Ramos (cell line): Measurements from ENCODE around the gene ERCC1.

ENCODE experiments used
- in situ Hi-C: fragments of 300-500 bp; cut with MboI; formaldehyde crosslinking; loops from one replicate; pipeline ENCODE4 v1.14.3; 2022; ENCODE audit warnings: low sequenced_read_pairs; ENCODE audit not compliant: unreplicated experiment

ERCC1 gene

DNA sequence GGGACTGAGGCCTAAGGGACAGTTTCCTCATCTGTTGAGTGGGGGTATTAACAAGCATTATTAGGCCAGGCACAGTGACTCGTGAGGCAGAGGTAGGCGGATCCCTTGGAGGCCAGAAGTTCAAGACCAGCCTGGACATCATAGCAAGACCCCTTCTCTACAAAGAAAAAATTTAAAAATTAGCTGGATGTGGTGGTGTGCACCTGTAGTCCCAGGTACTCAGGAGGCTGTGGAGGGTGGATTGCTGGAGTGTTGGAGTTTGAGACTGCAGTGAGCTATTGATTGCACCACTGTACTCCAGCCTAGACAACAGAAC lies 32.7 kb upstream of the ERCC1 start:
- in situ Hi-C loops: no loop called here

DNA sequence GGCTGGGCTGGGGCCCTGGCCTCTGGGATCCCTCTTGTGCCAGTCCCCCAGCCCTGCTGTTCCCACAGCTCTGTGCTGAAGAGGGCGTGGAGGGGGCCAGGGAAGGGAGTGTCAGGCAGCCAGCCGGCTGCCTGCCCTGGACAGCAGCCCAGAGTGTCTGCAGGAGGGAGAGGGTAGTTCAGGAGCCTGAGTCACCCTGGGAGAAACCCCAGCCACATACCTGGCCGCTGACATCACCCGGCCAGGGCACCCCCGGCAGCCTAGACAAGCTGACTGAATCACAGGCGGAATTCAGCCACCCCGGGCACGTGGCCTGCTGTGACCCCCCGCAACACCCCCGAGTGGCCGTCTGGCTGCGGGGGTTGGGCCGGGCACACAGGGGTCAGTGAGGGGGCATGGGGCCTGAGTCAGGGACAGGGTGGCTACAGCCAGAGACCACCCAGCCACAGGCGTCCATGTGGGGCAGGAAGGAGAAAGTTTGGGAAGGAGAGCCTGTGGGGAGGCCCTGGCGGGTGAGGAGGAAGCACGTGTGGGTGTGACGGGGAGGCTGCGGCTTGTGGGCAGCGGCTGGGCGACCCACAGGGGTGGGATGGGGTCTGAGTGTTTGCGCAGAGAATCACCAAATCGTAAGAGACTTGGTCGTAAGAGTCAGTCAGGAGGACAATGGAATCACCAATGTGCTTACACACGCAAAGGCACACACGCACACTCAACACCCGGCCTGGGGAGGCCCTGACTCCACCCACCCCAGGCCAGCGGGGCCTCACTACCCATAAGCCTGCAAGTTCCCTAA lies 32.2 kb upstream of the ERCC1 start:
- in situ Hi-C loops: no loop called here

DNA sequence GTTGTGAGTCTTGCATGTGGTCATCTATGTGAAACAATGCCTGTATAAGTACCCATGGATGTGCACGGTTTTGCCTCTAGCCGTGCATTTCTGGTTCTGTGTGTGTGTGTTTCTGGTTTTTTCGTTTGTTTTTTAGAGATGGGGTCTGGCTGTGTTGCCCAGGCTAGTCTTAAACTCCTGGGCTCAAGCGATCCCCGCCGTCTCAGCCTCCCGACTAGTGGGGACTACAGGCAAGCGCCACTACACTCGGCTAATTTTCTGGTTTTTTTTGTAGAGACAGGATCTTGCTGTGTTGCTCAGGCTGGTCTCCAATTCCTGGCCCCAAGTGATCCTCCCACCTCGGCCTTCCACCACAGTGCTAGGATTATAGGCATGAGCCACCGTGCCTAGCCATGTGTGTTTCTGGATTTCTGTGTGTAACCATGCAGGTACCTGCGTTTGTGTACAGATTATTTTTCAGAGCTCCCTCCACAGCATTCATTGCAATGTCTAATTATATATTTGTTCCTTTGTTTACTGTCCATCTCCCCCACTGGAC lies 28.2 kb upstream of the ERCC1 start:
- in situ Hi-C loops: no loop called here

DNA sequence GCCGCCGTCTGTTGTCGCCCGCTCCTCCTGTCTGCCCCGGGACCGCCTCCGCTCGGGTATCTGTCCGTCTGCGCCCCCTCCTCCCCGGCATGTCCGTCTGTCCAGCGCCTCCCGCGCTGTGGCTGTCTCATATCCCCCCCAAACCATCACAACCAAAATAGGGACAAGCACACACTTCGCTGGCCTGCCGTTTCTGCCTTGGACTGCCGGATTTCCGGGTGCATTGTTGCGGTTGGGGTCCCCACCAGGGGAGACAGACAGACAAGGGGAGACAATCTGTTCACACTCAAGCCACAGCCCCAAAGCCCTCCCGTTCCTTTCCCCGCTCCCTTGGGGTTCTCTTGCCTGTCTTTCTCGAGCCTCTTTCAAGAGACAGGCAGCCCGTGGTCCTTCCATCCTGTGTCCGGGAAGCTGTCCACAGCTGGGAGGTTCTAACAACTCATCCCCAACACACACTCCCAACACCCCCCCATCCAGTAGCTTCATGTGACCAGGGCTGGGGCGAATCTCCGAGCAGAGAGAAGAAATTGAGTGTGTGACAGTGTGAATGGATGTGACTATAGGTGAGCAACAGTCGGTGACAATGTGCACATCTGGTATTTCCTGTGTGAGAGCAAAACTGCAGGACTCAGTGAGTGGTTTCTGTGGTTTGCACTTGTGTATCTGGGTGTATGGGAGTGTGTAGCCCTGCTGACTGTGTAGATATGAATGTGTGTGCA lies 27.6 kb upstream of the ERCC1 start:
- in situ Hi-C loops: no loop called here

DNA sequence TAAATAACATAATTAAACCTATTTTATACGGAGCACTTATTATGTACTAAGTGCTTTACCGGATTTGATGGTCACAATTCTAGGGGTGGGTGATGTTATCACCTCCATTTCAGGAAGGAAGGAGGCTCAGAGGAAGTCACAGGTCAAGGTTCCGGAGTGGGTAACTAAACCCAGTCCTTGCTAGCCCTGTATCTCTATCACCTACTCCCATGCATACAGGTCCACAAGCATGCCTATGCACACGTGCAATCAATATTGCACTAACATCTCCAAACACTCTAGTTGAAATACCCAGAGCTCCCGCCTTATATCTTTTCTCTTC lies 26.3 kb upstream of the ERCC1 start:
- in situ Hi-C loops: no loop called here

DNA sequence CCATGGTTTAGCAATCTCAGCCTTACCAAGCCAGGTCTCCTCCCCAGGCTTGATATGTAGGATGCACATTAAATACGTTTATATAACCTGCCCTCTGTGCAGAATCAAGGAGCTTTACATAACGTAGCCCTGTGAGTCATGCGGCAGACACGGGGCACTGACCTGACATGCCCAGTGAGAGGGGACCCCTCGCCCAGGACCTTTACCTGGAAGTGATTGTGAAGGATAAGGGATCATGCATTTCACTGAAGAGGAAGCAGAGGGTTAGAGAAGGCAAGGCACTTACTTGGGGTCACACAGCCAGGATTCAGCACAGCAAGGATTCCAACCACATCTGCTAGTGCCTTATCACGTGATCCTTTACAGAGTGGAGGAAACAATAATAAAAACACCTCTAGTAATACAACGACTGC lies 25.2 kb upstream of the ERCC1 start:
- in situ Hi-C loops: no loop called here

DNA sequence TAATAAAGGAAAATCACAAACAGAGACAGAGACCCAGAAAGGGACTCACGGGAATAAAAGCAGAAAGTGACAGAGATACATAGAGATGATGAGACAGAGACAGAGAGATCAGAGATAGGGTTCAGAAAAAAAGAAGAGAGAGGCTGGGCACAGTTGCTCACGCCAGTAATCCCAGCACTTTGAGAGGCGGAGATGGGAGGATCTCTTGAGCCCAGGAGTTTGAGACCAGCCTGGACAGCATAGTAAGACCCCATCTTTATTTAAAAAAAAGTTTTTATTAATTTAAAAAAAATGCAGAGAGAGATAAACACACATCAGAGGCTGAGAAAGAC lies 24.7 kb upstream of the ERCC1 start:
- in situ Hi-C loops: no loop called here

DNA sequence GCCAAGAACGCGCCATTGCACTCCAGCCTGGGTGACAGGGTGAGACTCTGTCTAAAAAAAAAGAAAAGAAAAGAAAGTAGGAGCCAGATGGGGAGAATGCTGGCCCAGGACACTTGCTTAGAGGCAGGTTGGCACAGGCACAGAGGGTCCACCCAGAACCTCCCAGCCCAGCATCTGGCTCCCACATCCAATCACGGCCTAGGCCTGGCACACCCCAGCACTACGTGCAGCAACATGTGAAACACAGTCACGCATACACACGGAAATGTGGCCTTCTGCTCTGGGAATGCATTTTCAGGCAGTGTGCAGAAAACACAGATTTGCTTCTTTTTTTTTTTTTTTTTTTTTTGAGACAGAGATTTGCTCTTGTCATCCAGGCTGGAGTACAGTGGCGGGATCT lies 23.2 kb upstream of the ERCC1 start:
- in situ Hi-C loops: no loop called here

DNA sequence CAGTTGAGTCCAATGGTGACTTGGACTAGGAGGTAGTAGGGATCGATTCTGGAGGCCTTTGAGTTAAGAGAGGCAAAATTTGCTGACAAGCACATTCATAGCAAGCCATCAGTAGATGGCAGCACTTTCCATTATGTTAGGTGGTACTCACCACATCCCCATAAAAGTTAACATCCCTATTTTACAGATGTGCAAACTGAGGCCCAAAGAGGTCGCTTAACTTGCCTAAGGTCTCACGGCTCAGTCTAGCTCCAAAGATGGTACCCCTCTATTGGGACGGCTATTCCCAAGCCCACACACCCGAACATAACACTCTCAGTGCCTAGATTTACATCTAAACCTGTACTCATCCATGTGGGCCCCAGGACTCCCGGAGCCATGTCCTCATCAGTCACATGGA lies 22.6 kb upstream of the ERCC1 start:
- in situ Hi-C loops: no loop called here

DNA sequence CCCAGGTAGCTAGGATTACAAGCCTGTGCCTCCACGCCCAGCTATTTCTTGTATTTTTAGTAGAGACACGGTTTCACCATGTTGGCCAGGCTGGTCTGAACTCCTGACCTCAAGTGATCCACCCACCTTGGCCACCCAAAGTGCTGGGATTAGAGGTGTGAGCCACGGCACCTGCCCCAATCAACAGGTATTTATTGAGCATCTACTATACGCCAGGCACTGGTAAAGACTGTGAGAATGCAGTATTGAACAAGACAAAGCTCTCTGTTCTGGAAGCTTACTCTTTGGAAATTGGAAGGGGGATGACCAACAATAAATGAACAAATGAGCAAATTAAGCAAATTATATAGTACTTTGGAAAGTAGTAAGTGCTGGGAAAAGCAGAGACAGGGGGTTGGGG lies 21.4 kb upstream of the ERCC1 start:
- in situ Hi-C loops: no loop called here

DNA sequence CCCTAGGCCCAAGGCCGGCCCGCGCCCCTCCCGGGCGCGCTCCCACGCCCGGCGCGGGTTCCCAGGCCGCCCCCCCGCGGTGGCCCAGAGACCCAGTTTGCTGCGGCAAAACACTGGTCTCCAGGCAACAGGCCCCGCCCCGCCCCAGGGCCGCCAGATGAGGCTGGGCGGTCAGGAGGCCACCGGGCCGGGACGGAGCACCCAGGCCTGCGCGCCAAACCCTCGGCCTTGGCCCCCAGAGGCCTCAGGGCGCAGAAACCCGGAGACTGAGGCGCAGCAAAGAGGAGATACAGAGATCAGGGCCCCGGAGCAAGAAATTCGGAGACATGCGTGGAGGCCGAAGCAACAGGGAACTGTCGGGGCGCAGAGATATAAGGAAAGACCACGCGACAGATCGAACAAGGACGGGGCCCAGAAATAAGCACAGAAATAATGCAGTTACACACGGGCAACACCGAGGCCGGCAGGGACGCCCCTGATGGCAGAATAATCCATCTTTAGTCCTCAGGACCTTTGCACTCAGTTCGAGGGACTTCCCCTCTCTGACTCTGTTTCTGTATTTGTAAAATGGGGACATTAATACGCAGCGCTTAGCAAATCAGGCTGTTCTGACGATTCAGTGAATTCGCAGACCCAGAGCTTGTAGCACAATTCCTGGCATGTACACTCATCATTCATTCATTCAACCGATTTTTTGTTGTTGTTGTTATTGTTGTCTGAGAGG lies 20.8 kb upstream of the ERCC1 start:
- in situ Hi-C loops: loop anchor here (5.0 kb wide), 1 partner anchor 33 kb away; no protein-coding TSS in a partner anchor

DNA sequence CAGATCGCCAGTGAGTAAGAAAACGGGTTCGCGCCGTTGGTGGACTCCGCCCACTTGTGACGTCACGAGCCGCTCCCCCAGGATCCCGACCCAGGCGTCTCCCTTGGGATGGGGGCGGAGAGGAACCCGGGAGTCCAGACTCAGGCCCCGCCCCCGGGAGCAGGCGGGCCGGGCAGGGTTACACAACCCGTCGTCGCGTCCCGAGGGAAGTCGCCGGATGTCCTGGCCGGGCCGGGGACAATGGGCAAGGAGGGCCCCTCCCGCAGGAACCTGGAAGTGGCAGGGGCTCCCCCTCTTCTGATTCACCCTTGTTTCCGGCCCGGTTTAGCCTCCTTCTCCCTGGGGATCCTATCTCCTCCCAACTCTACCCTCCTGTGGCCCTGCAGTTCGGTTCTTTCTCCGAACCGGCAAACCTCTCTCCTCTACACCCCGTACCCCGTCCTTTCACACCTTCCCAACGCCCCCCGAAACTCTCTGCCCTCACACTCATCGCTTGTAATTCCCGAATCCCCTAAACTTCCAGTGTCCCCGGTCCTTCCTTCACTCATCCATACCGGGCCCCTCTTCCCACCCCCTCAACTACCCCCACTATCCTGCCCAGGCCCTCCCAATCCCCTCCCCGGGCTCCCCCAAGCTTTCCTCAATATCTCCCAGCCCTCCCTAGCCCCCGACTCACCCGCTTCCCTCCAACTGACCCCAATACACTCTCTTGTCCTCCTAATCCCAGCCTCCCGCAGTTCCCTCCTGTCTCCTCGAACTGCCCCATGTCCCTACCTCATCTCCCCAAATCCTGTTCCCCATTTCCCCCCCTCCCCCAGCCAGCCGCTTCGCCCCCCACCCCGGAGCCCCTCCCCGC lies 20.0 kb upstream of the ERCC1 start:
- in situ Hi-C loops: loop anchor here (5.0 kb wide), 1 partner anchor 34 kb away; no protein-coding TSS in a partner anchor

DNA sequence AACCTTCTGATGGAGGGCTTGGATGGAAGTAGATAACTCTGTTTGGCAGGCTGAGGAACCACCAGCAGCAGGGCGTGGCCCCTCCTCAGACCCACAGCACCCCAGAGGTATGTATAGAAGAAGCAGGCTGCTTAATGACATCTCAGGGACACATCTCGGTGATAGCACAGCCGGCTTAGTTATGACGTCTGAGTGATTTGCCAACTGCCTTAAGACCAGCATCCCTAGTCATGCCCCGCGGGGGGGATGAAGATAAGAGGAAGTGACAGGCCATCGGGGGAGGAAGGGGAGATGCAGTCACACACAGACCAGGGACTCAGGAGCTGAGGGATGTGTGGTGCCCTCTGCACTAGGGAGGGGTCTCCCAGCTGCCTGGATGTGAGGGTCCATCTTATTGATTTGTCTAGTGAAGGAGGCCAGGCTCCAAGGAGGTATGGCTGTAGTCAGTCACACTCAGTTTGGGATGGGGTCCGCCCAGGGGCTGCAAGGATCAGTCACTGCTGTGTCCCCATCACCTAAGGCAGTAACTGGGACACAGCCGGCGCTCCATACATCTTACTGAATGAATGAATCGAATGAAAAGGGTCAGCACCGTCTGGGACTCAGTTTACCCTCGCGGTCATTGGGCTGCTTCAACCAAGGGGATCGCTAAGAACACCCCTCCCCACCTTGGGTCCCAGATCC lies 19.2 kb upstream of the ERCC1 start:
- in situ Hi-C loops: loop anchor here (5.0 kb wide), 1 partner anchor 34 kb away; no protein-coding TSS in a partner anchor

DNA sequence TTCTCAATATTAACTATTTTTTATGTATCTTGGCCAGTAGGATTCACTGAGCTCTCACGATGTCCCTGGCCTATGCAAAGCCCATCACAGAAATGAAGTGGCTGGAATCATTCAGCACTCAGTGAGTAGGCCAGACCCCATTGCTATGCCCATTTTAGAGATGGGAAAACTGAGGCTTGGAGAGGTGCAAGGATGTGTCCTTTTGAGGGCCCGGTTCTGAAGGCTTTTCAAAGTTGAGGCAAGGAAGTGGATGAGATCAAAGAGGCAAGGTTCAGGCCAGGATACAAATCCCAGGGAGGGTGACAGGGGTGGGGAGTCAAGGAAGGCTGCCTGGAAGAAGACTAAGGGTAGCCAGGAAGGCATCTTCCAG lies 18.7 kb upstream of the ERCC1 start:
- in situ Hi-C loops: loop anchor here (5.0 kb wide), 1 partner anchor 35 kb away; no protein-coding TSS in a partner anchor

DNA sequence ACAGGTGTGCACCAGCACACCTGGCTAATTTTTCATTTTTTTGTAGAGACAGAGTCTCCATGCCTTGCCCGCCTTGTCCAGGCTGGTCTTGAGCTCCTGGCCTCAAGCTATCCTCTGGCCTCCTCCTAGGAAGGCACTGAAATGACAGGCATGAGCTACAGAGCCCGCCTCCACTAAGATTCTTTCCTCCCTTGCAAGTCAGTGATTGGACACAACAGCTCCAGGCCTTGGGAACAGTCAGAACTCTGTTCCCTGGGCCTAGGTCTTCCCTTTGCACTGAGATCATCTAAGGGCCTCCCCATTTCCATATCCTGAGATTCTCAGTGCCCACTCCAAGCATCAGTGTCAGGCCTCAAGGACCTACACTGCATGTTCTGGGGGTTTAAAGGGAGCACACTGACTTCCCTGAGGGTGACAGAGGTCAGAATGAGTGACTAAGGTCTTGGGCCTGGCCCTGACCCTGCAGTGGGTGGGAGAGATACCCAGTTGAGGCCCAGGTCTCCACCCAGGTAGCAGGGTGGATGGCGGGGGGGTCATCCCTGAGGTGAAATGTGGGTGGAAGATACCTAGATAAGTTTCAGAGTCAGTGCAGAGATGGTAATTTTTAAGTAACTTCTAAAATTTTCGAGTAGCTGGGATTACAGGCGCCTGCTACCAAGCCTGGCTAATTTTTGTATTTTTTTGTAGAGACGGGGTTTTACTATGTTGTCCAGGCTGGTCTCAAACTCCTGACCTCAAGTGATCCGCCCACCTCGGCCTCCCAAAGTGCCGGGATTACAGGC lies 17.3 kb upstream of the ERCC1 start:
- in situ Hi-C loops: loop anchor here (5.0 kb wide), 1 partner anchor 36 kb away; no protein-coding TSS in a partner anchor

DNA sequence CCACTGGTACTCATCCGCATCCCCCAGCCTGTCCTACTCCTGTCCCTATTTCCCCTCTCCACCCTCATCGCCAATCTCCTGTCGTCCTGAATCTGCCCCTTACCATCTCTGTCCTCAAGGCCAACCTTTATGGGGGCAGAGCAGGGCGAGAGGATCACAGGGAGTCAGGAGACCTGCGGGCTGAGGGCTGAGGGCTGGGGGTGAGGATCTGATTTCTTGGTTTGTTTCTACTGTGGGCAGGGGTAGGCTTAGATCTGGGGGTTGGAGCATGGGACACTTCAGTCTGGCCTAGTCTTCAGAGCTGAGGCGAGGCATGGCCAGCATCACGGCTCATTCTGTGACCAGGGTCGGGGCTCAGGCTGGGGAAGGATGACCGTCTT lies 16.5 kb upstream of the ERCC1 start:
- in situ Hi-C loops: loop anchor here (5.0 kb wide), 1 partner anchor 37 kb away; no protein-coding TSS in a partner anchor

DNA sequence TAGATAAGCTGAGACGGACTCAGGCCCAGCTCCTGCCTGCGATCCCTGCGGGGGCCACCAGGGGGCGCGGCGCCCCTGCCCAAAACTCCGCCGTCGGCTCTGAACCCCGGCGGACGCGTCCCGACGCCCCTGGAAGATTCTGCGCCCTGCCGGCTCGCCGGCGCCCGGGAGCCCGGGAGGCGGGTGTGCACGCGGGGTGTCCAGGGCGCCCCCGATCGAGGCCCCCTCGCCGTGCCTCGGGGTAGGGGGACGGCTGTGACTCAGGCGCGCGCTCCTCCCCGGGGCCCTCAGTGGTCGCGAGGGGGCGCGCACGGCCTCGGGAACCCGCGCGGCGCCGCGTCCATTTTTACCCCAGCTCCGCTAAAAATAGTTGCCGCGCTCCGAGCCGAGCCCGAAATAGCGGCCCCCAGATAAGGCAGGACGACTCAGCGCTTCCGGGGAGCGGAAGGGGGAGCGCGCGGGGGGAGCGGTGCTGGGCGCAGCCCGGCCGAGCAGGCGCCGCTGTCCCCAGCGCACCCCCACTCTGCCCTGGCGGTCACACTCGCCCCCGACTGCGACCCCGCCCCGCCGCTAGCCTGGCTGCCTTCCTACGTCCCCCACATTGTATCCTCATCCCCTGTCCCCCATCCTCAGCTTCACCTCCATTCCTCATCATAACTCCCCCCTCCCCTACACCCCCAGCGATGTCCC lies 16.0 kb upstream of the ERCC1 start:
- in situ Hi-C loops: loop anchor here (5.0 to 10.0 kb wide), 2 partner anchors 38 to 125 kb away; no protein-coding TSS in a partner anchor

DNA sequence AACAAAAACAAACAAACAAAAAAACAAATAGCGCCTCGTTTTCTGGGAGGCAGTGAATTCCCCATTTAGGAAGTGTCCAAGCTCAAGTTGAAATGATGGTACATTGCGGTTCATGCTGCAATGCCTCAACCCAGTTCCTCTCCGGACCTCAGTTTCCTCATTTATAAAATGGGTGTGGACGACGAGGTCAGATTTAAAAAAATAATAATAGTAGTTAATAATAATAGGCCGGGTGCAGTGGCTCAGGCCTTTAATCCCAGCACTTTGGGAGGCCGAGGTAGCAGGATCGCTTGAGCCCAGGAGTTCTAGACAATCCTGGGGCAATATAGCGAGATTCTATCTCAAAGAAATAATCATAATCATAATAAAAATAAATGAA lies 15.5 kb upstream of the ERCC1 start:
- in situ Hi-C loops: loop anchor here (10.0 kb wide), 1 partner anchor 126 kb away; no protein-coding TSS in a partner anchor
